A673 (cell line): Measurements from ENCODE around the gene IAPP. TPM values are rescaled to one million over a fixed set of nuclear protein-coding genes. Genes with fewer than 3 reads are reported as not detected.
"Not testable (repeated sequence)": the region's sequence is repeated elsewhere in the genome, so short reads cannot be mapped to it uniquely, and the experiment has no call there.

Source experiments
- BruUV-seq: library from RNA; stranded (reverse); fragments of 400-500 nt; replicated peaks from 2 replicates; lab custom pipeline; 2021; lab: Mats Ljungman, UMichigan
- CTCF ChIA-PET: fragments of 300-600 bp; sonication (Branson Sonifier 250); formaldehyde crosslinking; loops from one replicate; lab custom pipeline; 2022; ENCODE audit warnings: antibody characterized with exemption; lab: Charles Lee
- POLR2A ChIA-PET: fragments of 300-600 bp; sonication (Branson Sonifier 250); formaldehyde crosslinking; loops from one replicate; lab custom pipeline; 2022; ENCODE audit warnings: antibody characterized with exemption; ENCODE audit not compliant: low non-redundant PET; lab: Charles Lee
- DNase-seq: peaks from one replicate; pipeline ENCODE4 v3.0.0-alpha.2; 2015; ENCODE audit warnings: low spot score
- H3K27ac ChIP-seq: fragments of 200-600 bp; sonication (generic); 2 replicates; pipeline ENCODE4 v1.5.1; 2016; ENCODE audit warnings: mixed run types, low read depth, mild to moderate bottlenecking, mixed read lengths, antibody characterized with exemption, low read length; ENCODE audit not compliant: poor library complexity, severe bottlenecking
- H3K27me3 ChIP-seq: fragments of 200-600 bp; sonication (generic); replicated peaks from 2 replicates; pipeline ENCODE4 v1.6.1; 2017; ENCODE audit warnings: mixed run types, low read depth, mild to moderate bottlenecking, mixed read lengths, antibody characterized with exemption, low read length; ENCODE audit not compliant: insufficient read depth, poor library complexity
- H3K36me3 ChIP-seq: fragments of 200-600 bp; sonication (generic); 2 replicates; pipeline ENCODE4 v1.6.1; 2016; ENCODE audit warnings: mixed run types, mild to moderate bottlenecking, mixed read lengths, antibody characterized with exemption, low read length; ENCODE audit not compliant: insufficient read depth, poor library complexity, severe bottlenecking
- H3K4me1 ChIP-seq: fragments of 200-600 bp; sonication (generic); 2 replicates; pipeline ENCODE4 v1.6.1; 2017; ENCODE audit warnings: mixed run types, mild to moderate bottlenecking, mixed read lengths, antibody characterized with exemption, low read length; ENCODE audit not compliant: insufficient read depth, poor library complexity, severe bottlenecking
- H3K4me3 ChIP-seq: fragments of 200-600 bp; sonication (generic); 2 replicates; pipeline ENCODE4 v1.5.1; 2016; ENCODE audit warnings: low read depth, mixed run types, mild to moderate bottlenecking, mixed read lengths, low read length; ENCODE audit not compliant: poor library complexity, severe bottlenecking
- H3K9me3 ChIP-seq: fragments of 200-600 bp; sonication (generic); 2 replicates; pipeline ENCODE4 v1.6.1; 2016; ENCODE audit warnings: mixed run types, low read depth, mild to moderate bottlenecking, mixed read lengths, antibody characterized with exemption, low read length; ENCODE audit not compliant: poor library complexity, severe bottlenecking
- CTCF ChIP-seq: fragments of 300-800, 200-600 bp; sonication (generic); conservative IDR thresholded peaks from 2 replicates; pipeline ENCODE4 v1.5.1; 2017; ENCODE audit warnings: low read depth, mild to moderate bottlenecking, antibody characterized with exemption, low read length, moderate library complexity, mixed read lengths
- EZH2 ChIP-seq: fragments of 200-600 bp; sonication (generic); IDR thresholded peaks from 2 replicates; pipeline ENCODE4 v1.6.1; 2017; ENCODE audit warnings: borderline replicate concordance, low read depth, mild to moderate bottlenecking, mixed read lengths, antibody characterized with exemption, low read length; ENCODE audit not compliant: poor library complexity, severe bottlenecking
- intact Hi-C: fragments of 100-400 bp; cut with micrococcal nuclease; formaldehyde crosslinking; loops from one replicate; pipeline ENCODE4 v1.10.0; 2022; ENCODE audit not compliant: unreplicated experiment
- total RNA-seq: library from RNA; stranded (reverse); gene quantifications from 2 replicates; pipeline ENCODE4 v1.2.3, GENCODE V29; 2021

Gene IAPP
- total RNA-seq, 1 experiment from 2014 or later, result not detected

DNA sequence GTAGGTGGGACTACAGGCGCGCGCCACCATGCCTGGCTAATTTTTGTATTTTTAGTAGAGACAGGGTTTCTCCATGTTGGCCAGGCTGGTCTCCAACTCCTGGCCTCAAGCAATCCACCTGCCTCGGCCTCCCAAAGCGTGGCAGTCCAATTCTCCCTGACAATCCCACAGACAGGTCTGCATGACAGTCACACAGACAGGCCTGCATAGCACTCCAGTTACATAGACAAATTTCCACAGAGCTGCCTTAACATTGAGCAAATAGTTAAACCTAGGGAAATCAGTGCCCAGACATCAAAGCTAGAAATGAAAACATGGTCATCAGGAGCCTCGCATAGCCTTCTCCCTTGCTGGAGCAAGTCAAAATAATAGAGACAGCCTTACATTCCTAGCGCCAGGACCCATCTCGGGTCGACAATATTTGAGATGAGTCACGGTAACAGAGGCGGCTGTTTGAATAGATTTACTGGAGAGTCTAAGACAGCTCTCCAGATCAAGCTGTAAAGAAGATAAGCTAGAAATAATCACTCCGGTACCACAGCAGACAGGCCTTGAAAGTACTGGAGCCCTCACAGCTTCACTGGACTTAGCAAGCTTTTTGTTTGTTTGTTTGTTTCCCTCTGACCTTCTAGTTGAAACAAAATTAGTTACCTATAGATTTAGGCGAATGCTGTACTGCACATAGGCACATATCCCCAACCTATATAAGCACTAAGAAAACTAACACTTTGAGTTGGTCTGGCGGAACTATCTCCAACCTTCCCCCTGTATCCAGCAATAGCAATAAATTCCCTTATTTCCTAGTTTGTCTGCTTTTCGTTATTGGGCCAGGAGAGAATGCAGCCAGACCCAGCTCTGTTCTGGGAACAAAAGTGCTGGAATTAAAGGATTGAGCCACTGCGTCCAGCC is 40.9 kb downstream of the IAPP start:
- intact Hi-C loops, result no loop called here
- peak; percentile 4 for DNase-seq
- BruUV-seq, result no TSS peak
- H3K27me3 ChIP-seq, result peaks cover 29% of the 10 kb centered on the region
- no peaks in the 10 kb centered on the region for H3K4me1 ChIP-seq
- H3K4me3 ChIP-seq, result no peak overlapping the region
- no peaks in the 10 kb centered on the region for H3K36me3 ChIP-seq
- H3K9me3 ChIP-seq, result no peaks in the 10 kb centered on the region
- no peak overlapping the region for H3K27ac ChIP-seq
- TF ChIP-seq CTCF (no peak), EZH2 (no peak)
- ChIA-PET POLR2A (no interaction called here), CTCF (no interaction called here)

- no peak overlapping the region for H3K27ac ChIP-seq
- ChIA-PET CTCF (no interaction called here), POLR2A (no interaction called here)
- H3K9me3 ChIP-seq, result no peaks in the 10 kb centered on the region
- intact Hi-C loops, result no loop called here
- no peaks in the 10 kb centered on the region for H3K36me3 ChIP-seq
- H3K4me1 ChIP-seq, result no peaks in the 10 kb centered on the region
- no peak for TF ChIP-seq CTCF
- no peak for TF ChIP-seq EZH2
- peaks cover 17% of the 10 kb centered on the region for H3K27me3 ChIP-seq
- DNase-seq, result no peak
- no TSS peak for BruUV-seq
- no peak overlapping the region for H3K4me3 ChIP-seq
Measured at GRCh38 chr12:21416511-21417121, 43.9 kb downstream of the IAPP start.

DNA sequence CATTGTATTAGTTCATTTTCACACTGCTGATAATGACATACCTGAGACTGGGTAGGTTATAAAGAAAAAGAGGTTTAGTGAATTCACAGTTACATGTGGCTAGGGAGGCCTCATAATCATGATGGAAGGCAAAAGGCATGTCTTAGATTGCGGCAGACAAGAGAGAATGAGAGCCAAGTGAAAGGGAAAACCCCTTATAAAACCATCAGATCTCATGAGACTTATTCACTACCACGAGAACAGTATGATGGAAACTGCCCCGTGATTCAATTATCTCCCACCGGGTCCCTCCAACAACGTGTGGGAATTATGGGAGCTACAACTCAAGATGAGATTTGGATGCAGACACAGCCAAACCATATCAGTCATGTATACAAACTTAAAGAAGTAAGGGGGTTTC is 45.7 kb downstream of the IAPP start:
- DNase-seq, H3K27ac ChIP-seq, H3K4me1 ChIP-seq, POLR2A ChIA-PET, H3K4me3 ChIP-seq, intact Hi-C loops, H3K36me3 ChIP-seq, H3K9me3 ChIP-seq, CTCF ChIA-PET, BruUV-seq: not testable (repeated sequence)
- H3K27me3 ChIP-seq, result peaks cover 17% of the 10 kb centered on the region

- POLR2A ChIA-PET, H3K36me3 ChIP-seq, BruUV-seq, H3K4me3 ChIP-seq, H3K9me3 ChIP-seq, H3K4me1 ChIP-seq, intact Hi-C loops, CTCF ChIA-PET, DNase-seq, H3K27ac ChIP-seq: not testable (repeated sequence)
- H3K27me3 ChIP-seq, result peaks cover 16% of the 10 kb centered on the region
Measured at GRCh38 chr12:21419009-21419699, 46.5 kb downstream of the IAPP start.
